ENCODE data around the gene SSH2.
"Not testable (repeated sequence)": the region's sequence is repeated elsewhere in the genome, so short reads cannot be mapped to it uniquely, and the experiment has no call there.

The SSH2 gene

DNA sequence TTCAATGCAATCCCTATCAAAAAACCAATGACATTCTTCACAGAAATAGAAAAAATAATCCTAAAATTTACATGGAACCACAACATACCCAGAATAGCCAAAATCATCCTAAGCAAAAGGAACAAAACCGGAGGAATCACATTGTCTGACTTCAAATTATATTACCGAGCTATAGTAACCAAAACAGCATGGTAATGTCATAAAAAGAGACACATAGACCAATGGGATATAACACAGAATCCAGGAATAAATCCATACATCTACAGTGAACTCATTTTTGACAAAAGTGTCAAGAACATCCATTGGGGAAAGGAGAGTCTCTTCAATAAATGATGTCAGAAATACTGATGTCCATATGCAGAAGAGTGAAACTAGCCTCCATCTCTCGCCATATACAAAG lies 201.5 kb downstream of the SSH2 start:
- no peak overlapping the region for H3K9ac ChIP-seq (ENCODE audit: low read length)
- H3K4me3 ChIP-seq (ENCODE audit: low read length) = no peak overlapping the region
- H3K36me3 ChIP-seq (ENCODE audit: control insufficient read depth, insufficient read depth, low read length) = no peaks in the 10 kb centered on the region
- H3K4me1 ChIP-seq (ENCODE audit: control insufficient read depth, insufficient read depth, low read length) = peaks cover 10% of the 10 kb centered on the region
- H3K27me3 ChIP-seq (ENCODE audit: control insufficient read depth, insufficient read depth, low read length) = no peaks in the 10 kb centered on the region
- no peak overlapping the region for H3K27ac ChIP-seq (ENCODE audit: low read depth, low read length)

DNA sequence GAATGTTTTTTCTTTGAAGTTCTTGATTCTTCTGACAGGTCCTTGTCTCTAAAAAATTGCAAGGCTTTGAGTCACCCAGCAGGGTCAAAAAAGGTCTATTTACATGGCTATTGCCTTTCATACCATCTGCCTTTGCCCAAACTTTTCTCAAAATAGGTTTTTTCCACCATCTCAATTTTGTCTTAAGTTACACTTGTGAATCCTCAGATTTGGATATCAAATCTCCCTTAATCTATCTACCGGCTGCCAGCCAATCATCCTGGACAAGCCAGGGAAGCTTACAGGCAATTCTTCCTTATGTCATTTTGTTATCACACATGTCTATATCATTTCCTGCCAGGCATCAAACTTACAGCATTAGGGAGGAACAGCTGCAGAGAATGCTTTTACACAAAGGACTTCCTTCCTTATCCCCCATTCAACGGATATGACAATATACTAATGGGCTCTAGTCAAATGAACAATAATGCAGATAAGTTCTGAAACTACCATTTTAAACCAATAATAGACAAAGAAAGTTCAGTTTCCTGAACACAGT lies 203.2 kb downstream of the SSH2 start:
- no peak overlapping the region for H3K4me3 ChIP-seq (ENCODE audit: low read length)
- H3K9ac ChIP-seq (ENCODE audit: low read length) = no peak overlapping the region
- no peak overlapping the region for H3K27ac ChIP-seq (ENCODE audit: low read depth, low read length)
- peaks cover 4% of the 10 kb centered on the region for H3K4me1 ChIP-seq (ENCODE audit: control insufficient read depth, insufficient read depth, low read length)
- H3K36me3 ChIP-seq (ENCODE audit: control insufficient read depth, insufficient read depth, low read length) = no peaks in the 10 kb centered on the region
- no peaks in the 10 kb centered on the region for H3K27me3 ChIP-seq (ENCODE audit: control insufficient read depth, insufficient read depth, low read length)

DNA sequence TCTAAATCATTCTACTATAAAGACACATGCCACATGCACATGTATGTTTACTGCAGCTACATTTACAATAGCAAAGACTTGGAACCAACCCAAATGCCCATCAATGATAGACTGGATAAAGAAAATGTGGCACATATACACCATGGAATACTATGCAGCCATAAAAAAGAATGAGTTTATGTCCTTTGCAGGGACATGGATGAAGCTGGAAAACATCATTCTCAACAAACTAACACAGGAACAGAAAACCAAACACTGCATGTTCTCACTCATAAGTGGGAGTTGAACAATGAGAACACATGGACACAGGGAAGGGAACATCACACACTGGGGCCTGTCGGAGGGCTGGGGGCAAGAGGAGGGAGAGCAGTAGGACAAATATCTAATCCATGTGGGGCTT lies 204.6 kb downstream of the SSH2 start:
- not testable (repeated sequence) for H3K27me3 ChIP-seq (ENCODE audit: control insufficient read depth, insufficient read depth, low read length); H3K4me1 ChIP-seq (ENCODE audit: control insufficient read depth, insufficient read depth, low read length); H3K27ac ChIP-seq (ENCODE audit: low read depth, low read length); H3K4me3 ChIP-seq (ENCODE audit: low read length); H3K36me3 ChIP-seq (ENCODE audit: control insufficient read depth, insufficient read depth, low read length); H3K9ac ChIP-seq (ENCODE audit: low read length)

DNA sequence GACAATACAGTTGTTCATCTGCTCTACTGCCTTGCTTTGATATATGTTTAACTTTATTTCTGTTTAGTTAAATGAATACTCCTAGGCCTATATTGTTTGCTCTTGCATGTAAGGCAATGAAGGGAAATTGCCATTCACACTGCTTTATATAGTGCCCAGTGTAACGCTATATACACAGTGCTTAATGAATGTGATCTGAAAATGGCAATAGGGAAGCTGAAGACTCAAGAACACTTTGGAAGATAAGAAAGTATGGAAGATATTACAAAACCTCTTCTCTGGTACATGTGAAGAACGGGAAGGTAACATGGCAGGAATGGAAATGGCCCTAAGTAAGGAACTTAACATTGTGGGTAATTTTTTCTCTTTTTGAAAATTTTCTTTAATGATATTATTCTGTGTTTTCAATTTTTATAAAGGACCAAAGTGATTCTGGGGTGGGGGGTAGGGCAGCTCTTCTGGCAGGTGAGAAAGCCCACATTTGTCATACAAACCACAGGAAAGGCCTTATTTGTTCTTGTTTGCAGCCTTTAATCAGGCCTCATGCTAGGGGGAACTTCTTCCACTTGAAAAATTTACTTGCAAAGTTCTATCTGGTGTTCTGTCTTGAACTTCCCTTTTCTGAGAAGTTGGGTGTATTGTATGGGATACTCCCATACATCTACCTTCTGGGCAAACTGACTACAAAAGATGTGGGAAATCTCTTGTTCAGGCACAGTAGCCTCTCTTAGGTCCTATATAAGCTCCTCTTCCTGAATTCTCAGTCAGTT lies 206.6 kb downstream of the SSH2 start:
- no peaks in the 10 kb centered on the region for H3K27me3 ChIP-seq (ENCODE audit: control insufficient read depth, insufficient read depth, low read length)
- peaks cover 4% of the 10 kb centered on the region for H3K4me1 ChIP-seq (ENCODE audit: control insufficient read depth, insufficient read depth, low read length)
- no peak overlapping the region for H3K9ac ChIP-seq (ENCODE audit: low read length)
- H3K27ac ChIP-seq (ENCODE audit: low read depth, low read length) = peak overlapping the region; percentile 30
- H3K4me3 ChIP-seq (ENCODE audit: low read length) = no peak overlapping the region
- H3K36me3 ChIP-seq (ENCODE audit: control insufficient read depth, insufficient read depth, low read length) = no peaks in the 10 kb centered on the region

DNA sequence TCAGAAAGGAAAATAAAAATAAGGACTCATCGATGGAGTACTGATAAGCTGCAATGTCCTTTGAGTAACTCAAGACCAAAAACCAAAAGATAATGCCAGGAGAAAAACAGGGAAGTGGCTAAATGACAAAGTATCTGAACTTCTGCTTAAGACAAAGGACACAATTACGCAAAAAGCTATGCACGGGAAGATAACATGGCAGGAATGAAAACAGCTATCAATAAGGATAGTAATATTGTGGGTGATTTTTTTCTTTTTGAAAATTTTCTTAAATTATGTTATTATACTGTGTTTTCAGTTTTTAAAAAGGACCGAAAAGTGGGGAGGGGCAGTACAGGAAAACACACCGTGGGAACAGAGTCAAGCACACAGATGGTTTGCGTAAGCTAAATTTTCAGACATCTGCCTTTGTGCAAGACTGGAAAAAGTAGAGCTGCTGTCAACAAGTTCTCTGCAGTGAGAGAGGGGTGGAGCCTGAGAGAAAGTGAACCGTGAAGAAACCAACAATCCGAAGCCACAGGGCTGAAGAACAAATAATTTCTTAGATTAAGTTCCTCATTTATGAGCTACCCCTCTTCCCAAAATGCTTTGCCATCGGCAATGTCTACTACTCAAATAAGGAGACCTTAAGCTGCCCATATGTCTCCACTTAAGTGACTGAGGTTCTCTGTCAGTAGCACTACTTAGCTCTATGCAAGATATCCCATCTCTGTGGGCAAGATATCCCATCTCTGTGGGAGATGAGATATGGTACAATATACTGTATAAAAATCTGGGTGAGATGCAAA lies 207.4 kb downstream of the SSH2 start:
- Histone ChIP-seq H3K27me3 (ENCODE audit: control insufficient read depth, insufficient read depth, low read length) (no peaks in the 10 kb centered on the region), H3K4me1 (ENCODE audit: control insufficient read depth, insufficient read depth, low read length) (peaks cover 4% of the 10 kb centered on the region), H3K27ac (ENCODE audit: low read depth, low read length) (peak overlapping the region; percentile 36), H3K4me3 (ENCODE audit: low read length) (no peak overlapping the region), H3K9ac (ENCODE audit: low read length) (no peak overlapping the region), H3K36me3 (ENCODE audit: control insufficient read depth, insufficient read depth, low read length) (no peaks in the 10 kb centered on the region)

DNA sequence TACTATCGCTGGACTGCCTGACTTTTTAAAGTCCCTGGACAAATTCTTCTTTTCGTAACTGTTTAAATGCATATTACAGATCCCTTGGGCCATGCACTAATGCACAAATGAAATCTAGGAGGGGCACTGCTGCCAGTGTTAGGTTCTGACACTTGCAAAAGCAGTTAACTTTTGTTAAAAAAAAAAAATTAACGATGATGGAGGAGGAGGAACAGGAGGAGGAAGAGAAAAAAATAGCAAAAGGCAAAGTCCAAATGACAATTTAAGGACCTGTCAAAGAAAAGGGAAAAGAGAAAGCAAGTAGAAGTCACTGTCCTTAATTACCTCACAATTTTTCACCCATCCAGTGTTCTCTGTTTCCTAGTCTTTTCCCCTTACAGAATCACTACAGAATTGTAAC lies 209.5 kb downstream of the SSH2 start:
- no peak overlapping the region for H3K4me3 ChIP-seq (ENCODE audit: low read length)
- H3K9ac ChIP-seq (ENCODE audit: low read length) = no peak overlapping the region
- H3K27ac ChIP-seq (ENCODE audit: low read depth, low read length) = no peak overlapping the region
- H3K4me1 ChIP-seq (ENCODE audit: control insufficient read depth, insufficient read depth, low read length) = peaks cover 4% of the 10 kb centered on the region
- no peaks in the 10 kb centered on the region for H3K36me3 ChIP-seq (ENCODE audit: control insufficient read depth, insufficient read depth, low read length)
- no peaks in the 10 kb centered on the region for H3K27me3 ChIP-seq (ENCODE audit: control insufficient read depth, insufficient read depth, low read length)

DNA sequence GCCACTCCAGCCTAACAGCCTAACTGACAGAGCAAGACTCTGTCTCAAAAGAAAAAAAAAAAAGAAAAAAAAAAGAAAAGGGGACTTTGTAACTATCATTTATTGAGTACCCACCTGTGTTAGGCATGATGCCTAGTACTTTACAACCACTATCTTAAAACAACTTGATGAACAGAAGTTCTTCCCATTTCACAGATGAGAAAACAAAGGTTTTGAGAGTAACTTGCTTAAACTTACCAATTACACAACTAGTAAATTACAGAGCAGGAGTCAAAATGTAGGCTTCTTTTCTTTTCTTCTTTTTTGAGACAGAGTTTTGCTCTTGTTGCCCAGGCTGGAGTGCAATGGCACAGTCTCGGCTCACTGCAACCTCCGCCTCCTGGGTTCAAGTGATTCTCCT lies 210.6 kb downstream of the SSH2 start:
- Histone ChIP-seq H3K4me3 (ENCODE audit: low read length) (no peak overlapping the region), H3K36me3 (ENCODE audit: control insufficient read depth, insufficient read depth, low read length) (no peaks in the 10 kb centered on the region), H3K9ac (ENCODE audit: low read length) (no peak overlapping the region), H3K4me1 (ENCODE audit: control insufficient read depth, insufficient read depth, low read length) (peaks cover 4% of the 10 kb centered on the region), H3K27me3 (ENCODE audit: control insufficient read depth, insufficient read depth, low read length) (no peaks in the 10 kb centered on the region), H3K27ac (ENCODE audit: low read depth, low read length) (no peak overlapping the region)

DNA sequence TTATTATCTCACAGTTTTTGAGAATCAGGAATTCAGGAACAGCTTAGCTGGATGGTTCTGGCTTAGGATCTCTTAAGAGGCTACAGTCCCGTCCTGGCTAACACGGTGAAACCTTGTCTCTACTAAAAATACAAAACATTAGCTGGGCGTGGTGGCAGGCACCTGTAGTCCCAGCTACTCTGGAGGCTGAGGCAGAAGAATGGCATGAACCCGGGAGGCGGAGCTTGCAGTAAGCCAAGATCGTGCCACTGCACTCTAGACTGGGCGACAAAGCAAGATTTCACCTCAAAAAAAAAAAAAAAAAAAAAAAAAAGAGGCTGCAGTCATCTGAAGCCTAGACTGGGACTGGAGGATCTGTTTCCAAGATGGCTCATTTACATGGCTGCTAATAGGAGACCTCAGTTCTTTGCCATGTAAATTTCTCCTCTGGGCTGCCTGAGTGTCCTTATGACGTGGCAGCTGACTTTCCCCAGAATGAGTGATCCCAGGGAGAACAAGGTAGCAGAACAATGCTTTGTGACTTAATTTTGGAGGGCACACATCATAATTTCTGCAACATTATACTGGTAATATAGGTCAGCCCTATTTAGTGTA lies 211.5 kb downstream of the SSH2 start:
- H3K27ac ChIP-seq (ENCODE audit: low read depth, low read length) = no peak overlapping the region
- peaks cover 4% of the 10 kb centered on the region for H3K4me1 ChIP-seq (ENCODE audit: control insufficient read depth, insufficient read depth, low read length)
- H3K27me3 ChIP-seq (ENCODE audit: control insufficient read depth, insufficient read depth, low read length) = no peaks in the 10 kb centered on the region
- no peak overlapping the region for H3K4me3 ChIP-seq (ENCODE audit: low read length)
- H3K36me3 ChIP-seq (ENCODE audit: control insufficient read depth, insufficient read depth, low read length) = no peaks in the 10 kb centered on the region
- H3K9ac ChIP-seq (ENCODE audit: low read length) = no peak overlapping the region

DNA sequence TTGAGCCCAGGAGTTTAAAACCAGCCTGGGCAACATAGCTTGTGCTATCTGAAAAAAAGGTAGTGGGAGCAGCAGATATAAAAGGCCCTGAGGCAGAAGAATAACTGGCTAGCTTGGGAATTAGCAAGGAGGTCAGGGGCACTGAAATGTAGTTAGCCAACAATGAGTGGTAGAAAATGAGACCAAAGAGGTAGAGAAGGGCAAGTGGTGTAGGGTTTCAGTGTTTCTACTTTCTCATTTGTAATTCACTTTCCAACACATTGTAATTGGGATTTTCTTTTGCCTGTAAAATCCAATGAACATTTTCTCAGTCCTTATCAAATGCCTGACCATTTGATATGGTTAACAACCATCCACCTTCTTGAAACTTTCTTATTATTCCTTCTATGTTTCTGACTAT lies 212.2 kb downstream of the SSH2 start:
- H3K36me3 ChIP-seq (ENCODE audit: control insufficient read depth, insufficient read depth, low read length) = no peaks in the 10 kb centered on the region
- no peak overlapping the region for H3K27ac ChIP-seq (ENCODE audit: low read depth, low read length)
- H3K4me3 ChIP-seq (ENCODE audit: low read length) = no peak overlapping the region
- H3K27me3 ChIP-seq (ENCODE audit: control insufficient read depth, insufficient read depth, low read length) = no peaks in the 10 kb centered on the region
- H3K4me1 ChIP-seq (ENCODE audit: control insufficient read depth, insufficient read depth, low read length) = no peaks in the 10 kb centered on the region
- H3K9ac ChIP-seq (ENCODE audit: low read length) = no peak overlapping the region

DNA sequence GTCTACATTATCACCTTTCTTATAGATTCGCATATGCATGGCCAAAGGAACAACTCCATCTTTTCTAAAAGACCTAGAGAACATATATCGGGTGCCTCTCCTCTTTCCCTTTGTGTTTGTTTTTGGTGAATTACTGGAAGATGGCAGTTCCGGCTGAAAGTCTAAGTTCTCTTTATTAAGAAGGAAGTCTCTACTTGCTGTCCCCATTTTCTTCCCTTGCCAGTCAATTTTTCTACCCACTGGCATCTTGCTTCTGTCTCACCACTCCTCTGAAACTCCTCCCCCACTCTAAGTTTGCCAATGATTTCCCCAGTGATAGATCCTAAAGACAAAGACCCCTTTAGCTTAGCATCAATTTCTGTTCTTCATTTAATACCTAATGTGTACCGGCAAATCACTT lies 213.5 kb downstream of the SSH2 start:
- H3K27me3 ChIP-seq (ENCODE audit: control insufficient read depth, insufficient read depth, low read length) = no peaks in the 10 kb centered on the region
- H3K9ac ChIP-seq (ENCODE audit: low read length) = no peak overlapping the region
- H3K4me1 ChIP-seq (ENCODE audit: control insufficient read depth, insufficient read depth, low read length) = no peaks in the 10 kb centered on the region
- no peak overlapping the region for H3K4me3 ChIP-seq (ENCODE audit: low read length)
- H3K36me3 ChIP-seq (ENCODE audit: control insufficient read depth, insufficient read depth, low read length) = no peaks in the 10 kb centered on the region
- H3K27ac ChIP-seq (ENCODE audit: low read depth, low read length) = no peak overlapping the region

DNA sequence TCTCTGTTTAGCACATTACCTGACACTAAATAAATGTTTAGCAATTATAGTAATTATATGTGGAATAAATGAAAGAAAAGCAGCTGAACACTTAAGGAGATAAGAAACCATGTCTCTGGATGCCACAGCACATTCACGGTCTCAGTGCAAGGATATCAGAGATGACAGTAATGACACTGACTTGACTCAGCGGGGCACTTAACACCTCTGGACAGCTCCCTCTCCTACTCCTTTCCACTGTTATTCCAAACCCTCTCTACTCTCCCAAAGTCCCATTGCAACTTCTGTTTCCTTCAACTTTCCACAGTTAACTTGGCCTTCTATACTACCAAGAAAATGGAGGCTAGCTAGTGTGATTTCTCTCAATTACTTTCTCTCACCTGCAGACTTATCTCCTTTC lies 214.3 kb downstream of the SSH2 start:
- no peaks in the 10 kb centered on the region for H3K36me3 ChIP-seq (ENCODE audit: control insufficient read depth, insufficient read depth, low read length)
- no peaks in the 10 kb centered on the region for H3K27me3 ChIP-seq (ENCODE audit: control insufficient read depth, insufficient read depth, low read length)
- H3K4me3 ChIP-seq (ENCODE audit: low read length) = no peak overlapping the region
- no peaks in the 10 kb centered on the region for H3K4me1 ChIP-seq (ENCODE audit: control insufficient read depth, insufficient read depth, low read length)
- H3K9ac ChIP-seq (ENCODE audit: low read length) = no peak overlapping the region
- no peak overlapping the region for H3K27ac ChIP-seq (ENCODE audit: low read depth, low read length)

DNA sequence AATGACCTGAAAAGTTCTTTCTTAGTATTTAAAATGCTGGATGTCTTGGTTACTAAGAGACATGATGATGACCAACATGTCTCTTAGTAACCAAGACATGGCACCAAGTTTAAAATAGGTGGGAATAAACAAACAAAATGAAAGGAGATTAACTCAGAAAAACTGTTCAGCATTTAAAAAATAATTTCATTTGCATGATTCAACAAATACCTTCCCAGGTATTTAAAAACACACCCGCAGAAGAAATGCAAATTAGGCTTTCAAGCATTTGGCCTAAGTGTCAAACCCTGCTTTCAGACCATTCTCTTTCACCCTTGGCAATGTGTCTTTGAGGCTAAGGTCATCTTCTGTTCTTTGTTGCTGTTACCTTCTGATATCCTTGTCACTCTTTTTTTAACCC lies 215.9 kb downstream of the SSH2 start:
- Histone ChIP-seq H3K4me3 (ENCODE audit: low read length) (no peak overlapping the region), H3K9ac (ENCODE audit: low read length) (no peak overlapping the region), H3K36me3 (ENCODE audit: control insufficient read depth, insufficient read depth, low read length) (no peaks in the 10 kb centered on the region), H3K27ac (ENCODE audit: low read depth, low read length) (no peak overlapping the region), H3K27me3 (ENCODE audit: control insufficient read depth, insufficient read depth, low read length) (no peaks in the 10 kb centered on the region), H3K4me1 (ENCODE audit: control insufficient read depth, insufficient read depth, low read length) (no peaks in the 10 kb centered on the region)

All from rectal smooth muscle tissue (tissue), 1 donor.